Transverse colon (tissue), 4 donors: ENCODE measurements around the gene DYNC1I1. TPM values are rescaled to one million over a fixed set of nuclear protein-coding genes. Genes with fewer than 3 reads are reported as not detected.

Experiments
- DNase-seq: peaks from one replicate; pipeline ENCODE4 v3.0.0-alpha.2; 2019
- H3K27ac ChIP-seq, 4 donors: fragments of 200-600 bp; sonication (generic); 2 replicates each; pipeline ENCODE4 v1.5.1; 2016 to 2018; ENCODE audit warnings: inconsistent platforms in 4 of 4
- H3K27me3 ChIP-seq: fragments of 200-600 bp; sonication (generic); 2 replicates; pipeline ENCODE4 v1.5.1; 2017; ENCODE audit warnings: inconsistent platforms
- H3K36me3 ChIP-seq, 4 donors: fragments of 200-600 bp; sonication (generic); 2 replicates each; pipeline ENCODE4 v1.5.1; 2017 to 2019; ENCODE audit warnings: inconsistent platforms in 4 of 4
- H3K4me1 ChIP-seq, 4 donors: fragments of 200-600 bp; sonication (generic); 2 replicates each; pipeline ENCODE4 v1.5.1; 2017 to 2020; ENCODE audit warnings: inconsistent platforms in 4 of 4
- H3K4me3 ChIP-seq, 4 donors: fragments of 200-600 bp; sonication (generic); 1 replicate in 1 of 4; 2 replicates in 3 of 4; pipeline versions ENCODE4 v1.5.1 to v1.6.1; 2017 to 2019; ENCODE audit warnings: inconsistent platforms in 4 of 4
- H3K9me3 ChIP-seq, 2 donors: fragments of 200-600 bp; sonication (generic); 2 replicates each; pipeline ENCODE4 v1.5.1; 2017 to 2019; ENCODE audit warnings: inconsistent platforms in 2 of 2
- EP300 ChIP-seq: sonication (generic); formaldehyde crosslinking; IDR thresholded peaks from one replicate; pipeline ENCODE4 v1.6.1; 2017; ENCODE audit warnings: antibody characterized with exemption, low read depth
- POLR2A ChIP-seq: fragments of 450-650 bp; IDR thresholded peaks from one replicate; pipeline ENCODE4 v1.6.1; 2016; ENCODE audit warnings: antibody characterized with exemption, mild to moderate bottlenecking, moderate library complexity
- POLR2AphosphoS5 ChIP-seq, 3 donors: sonication (generic); formaldehyde crosslinking; IDR thresholded peaks; one replicate each; pipeline ENCODE4 v1.6.1; 2016; ENCODE audit warnings: antibody characterized with exemption in 3 of 3
- WGBS, 2 donors: methylation state at CpG; one replicate each; pipeline ENCODE4 v1.1.5; 2018; ENCODE audit warnings: low coverage in 1 of 2; 5-methylcytosine and 5-hydroxymethylcytosine counted together
- in situ Hi-C, 4 donors: fragments of 200-750 bp; cut with MboI; loops; one replicate each; pipeline versions ENCODE4 v1.15.0 to v1.15.1; 2017; ENCODE audit warnings: low sequenced_read_pairs in 3 of 4, low pct_ligation_motif_present in 1 of 4, low pct_unique_long_range_greater_than_20kb in 1 of 4
- intact Hi-C: fragments of 100-400 bp; cut with DNase I; formaldehyde crosslinking; loops from one replicate; pipeline ENCODE4 v1.15.1; 2023; ENCODE audit warnings: low total_unique reads
- total RNA-seq, 4 donors: library from RNA; depleted of rRNA; stranded (reverse); fragments of >200 nt; gene quantifications; one replicate each; pipeline ENCODE4 v1.1.0, GENCODE V29; 2016
- TF ChIP-seq, protein P1 (sequence below), 5 experiments: fragments of 200-600 bp in 3 of 5; fragments of 450-650 bp in 2 of 5; sonication (generic) in 3 of 5; IDR thresholded peaks; 1 replicate in 2 of 5; 2 replicates in 3 of 5; pipeline ENCODE4 v1.5.1; 2016 to 2017; ENCODE audit warnings: antibody characterized with exemption in 5 of 5, inconsistent platforms in 3 of 5, mild to moderate bottlenecking in 2 of 5, moderate library complexity in 1 of 5

Gene DYNC1I1
- total RNA-seq, 4 donors from 2014 or later, result 1.8 to 37.0 (median 7.4) TPM

DNA sequence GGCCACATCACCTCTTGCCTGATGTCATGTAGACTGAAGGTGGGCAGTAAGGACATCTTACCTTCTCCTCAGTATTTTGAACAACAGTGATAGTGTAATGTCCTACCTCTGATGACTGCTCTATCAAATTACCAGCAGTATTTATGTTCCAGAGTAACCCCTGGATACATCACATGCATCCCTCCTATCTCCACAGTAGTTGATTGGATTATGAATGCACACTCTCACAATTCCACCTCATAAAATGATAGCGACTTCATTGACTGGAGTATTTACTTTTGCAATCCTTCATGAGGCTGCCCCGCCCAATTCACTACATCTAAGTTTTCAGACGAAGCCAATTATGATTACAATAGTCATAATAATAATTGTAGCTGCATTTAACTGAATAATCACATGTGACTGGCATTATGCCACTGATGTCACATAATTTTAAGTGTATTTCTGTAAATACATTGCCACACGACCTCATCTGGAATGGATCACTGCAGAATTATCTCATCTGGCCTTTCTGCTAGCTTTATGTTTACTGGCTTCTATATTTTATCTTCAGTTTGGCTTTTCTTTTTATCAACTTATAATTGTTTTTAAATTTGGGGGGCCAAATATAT lies 280.6 kb downstream of the DYNC1I1 start:
- in situ Hi-C loops, result loop anchor here in 2 of 4 donors (25.0 kb wide), 2 partner anchors 109 to 984 kb away; no protein-coding TSS in a partner anchor
- WGBS, 2 donors, result 36 to 37% methylated on average over 4 of the region's 4 CpGs
- Histone ChIP-seq H3K27me3 (no peaks in the 10 kb centered on the region), H3K4me1 (no peaks in the 10 kb centered on the region), H3K9me3 (no peaks in the 10 kb centered on the region), H3K4me3 (no peak overlapping the region), H3K36me3 (no peaks in the 10 kb centered on the region), H3K27ac (no peak overlapping the region)
- intact Hi-C loops, result no loop called here
- TF ChIP-seq POLR2AphosphoS5 (IDR thresholded peaks at IDR 0.05) (no peak), POLR2A (no peak), EP300 (no peak)
- TF ChIP-seq, protein P1, sequence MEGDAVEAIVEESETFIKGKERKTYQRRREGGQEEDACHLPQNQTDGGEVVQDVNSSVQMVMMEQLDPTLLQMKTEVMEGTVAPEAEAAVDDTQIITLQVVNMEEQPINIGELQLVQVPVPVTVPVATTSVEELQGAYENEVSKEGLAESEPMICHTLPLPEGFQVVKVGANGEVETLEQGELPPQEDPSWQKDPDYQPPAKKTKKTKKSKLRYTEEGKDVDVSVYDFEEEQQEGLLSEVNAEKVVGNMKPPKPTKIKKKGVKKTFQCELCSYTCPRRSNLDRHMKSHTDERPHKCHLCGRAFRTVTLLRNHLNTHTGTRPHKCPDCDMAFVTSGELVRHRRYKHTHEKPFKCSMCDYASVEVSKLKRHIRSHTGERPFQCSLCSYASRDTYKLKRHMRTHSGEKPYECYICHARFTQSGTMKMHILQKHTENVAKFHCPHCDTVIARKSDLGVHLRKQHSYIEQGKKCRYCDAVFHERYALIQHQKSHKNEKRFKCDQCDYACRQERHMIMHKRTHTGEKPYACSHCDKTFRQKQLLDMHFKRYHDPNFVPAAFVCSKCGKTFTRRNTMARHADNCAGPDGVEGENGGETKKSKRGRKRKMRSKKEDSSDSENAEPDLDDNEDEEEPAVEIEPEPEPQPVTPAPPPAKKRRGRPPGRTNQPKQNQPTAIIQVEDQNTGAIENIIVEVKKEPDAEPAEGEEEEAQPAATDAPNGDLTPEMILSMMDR (IDR thresholded peaks at IDR 0.05), result no peak
- DNase-seq, result no peak

DNA sequence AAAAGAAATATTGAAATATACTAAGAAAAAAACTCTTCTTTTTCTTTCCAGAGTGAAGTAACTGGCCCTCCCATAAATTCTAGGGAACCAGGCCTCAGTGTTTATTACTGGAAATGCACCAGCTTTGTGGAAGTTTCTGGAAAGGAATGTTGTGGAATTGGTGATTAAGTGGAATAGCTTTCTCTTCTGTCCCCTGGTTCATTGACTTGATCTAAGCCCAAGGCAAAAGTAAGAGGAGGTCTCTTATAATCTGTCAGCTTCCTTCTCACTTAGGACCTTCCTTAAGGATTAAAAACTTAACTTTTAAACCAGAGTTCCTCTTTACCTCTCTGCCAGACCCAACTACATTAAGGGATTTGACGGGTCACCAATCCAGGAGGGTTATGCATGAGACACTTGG lies 283.4 kb downstream of the DYNC1I1 start:
- DNase-seq, result no peak
- no peaks in the 10 kb centered on the region for H3K9me3 ChIP-seq
- intact Hi-C loops, result no loop called here
- 83 to 88% methylated on average over 1 of the region's 1 CpG for WGBS, 2 donors
- H3K27ac ChIP-seq, result no peak overlapping the region
- no peaks in the 10 kb centered on the region for H3K36me3 ChIP-seq
- no peak for TF ChIP-seq POLR2A
- no peak for TF ChIP-seq POLR2AphosphoS5 (IDR thresholded peaks at IDR 0.05)
- TF ChIP-seq, protein P1 (IDR thresholded peaks at IDR 0.05), result no peak
- TF ChIP-seq EP300, result no peak
- H3K4me3 ChIP-seq, result no peak overlapping the region
- no peaks in the 10 kb centered on the region for H3K4me1 ChIP-seq
- H3K27me3 ChIP-seq, result no peaks in the 10 kb centered on the region
- in situ Hi-C loops, result loop anchor here in 2 of 4 donors (25.0 kb wide), 2 partner anchors 107 to 982 kb away; no protein-coding TSS in a partner anchor

DNA sequence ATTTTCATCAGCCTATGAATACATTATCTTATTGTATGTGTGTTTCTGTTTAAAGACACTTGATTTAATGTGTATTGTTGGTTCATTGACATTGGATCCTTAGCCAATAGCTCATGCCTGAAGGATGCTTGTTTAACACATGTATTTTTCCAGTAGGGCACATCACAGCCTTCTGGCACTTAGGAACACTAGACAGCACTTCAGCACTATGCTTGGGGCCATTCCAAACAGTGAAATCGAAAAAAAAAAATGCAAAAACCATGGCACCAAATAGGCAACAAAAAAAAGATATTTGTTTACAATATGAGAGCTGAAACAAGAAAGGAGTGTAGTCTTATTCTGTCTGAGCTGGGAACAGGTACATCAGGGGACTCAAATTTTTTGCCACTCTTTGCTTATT lies 286.7 kb downstream of the DYNC1I1 start:
- H3K9me3 ChIP-seq, result no peaks in the 10 kb centered on the region
- H3K4me3 ChIP-seq, result no peak overlapping the region
- TF ChIP-seq, protein P1 (IDR thresholded peaks at IDR 0.05), result no peak
- TF ChIP-seq POLR2A, result no peak
- no peak for TF ChIP-seq EP300
- TF ChIP-seq POLR2AphosphoS5 (IDR thresholded peaks at IDR 0.05), result no peak
- in situ Hi-C loops, result loop anchor here in 2 of 4 donors (25.0 kb wide), 2 partner anchors 103 to 978 kb away; no protein-coding TSS in a partner anchor
- no peak overlapping the region for H3K27ac ChIP-seq
- no peak for DNase-seq
- H3K27me3 ChIP-seq, result no peaks in the 10 kb centered on the region
- H3K36me3 ChIP-seq, result no peaks in the 10 kb centered on the region
- 25 to 37% methylated on average over 1 of the region's 1 CpG for WGBS, 2 donors
- intact Hi-C loops, result no loop called here
- H3K4me1 ChIP-seq, result no peaks in the 10 kb centered on the region

DNA sequence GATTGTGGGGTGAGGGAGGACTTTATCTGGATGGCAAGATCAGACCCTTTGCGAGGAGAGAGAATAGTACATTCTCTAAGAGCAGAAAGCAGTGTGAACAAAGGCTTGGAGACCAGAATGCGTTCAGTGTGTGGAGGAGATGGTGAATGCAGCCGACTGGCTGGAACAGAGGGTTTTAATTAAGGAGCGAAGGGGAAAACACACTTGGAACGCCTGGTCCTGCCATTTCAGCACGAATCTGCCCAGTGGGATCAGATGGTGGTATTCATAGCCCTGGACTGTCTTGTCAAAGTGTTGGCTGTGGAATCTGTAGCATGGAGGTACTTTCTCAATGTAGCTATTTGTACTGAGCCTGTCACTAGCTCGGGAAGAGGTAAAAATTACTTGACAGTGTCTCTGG lies 288.7 kb downstream of the DYNC1I1 start:
- TF ChIP-seq POLR2AphosphoS5 (IDR thresholded peaks at IDR 0.05) (no peak), POLR2A (no peak), EP300 (no peak)
- TF ChIP-seq, protein P1 (IDR thresholded peaks at IDR 0.05), result no peak
- intact Hi-C loops, result no loop called here
- H3K27me3 ChIP-seq, result no peaks in the 10 kb centered on the region
- H3K4me1 ChIP-seq, result no peaks in the 10 kb centered on the region
- no peak for DNase-seq
- H3K4me3 ChIP-seq, result no peak overlapping the region
- H3K36me3 ChIP-seq, result no peaks in the 10 kb centered on the region
- 74 to 83% methylated on average over 5 to 7 of the region's 7 CpGs for WGBS, 2 donors
- in situ Hi-C loops, result loop anchor here in 2 of 4 donors (25.0 kb wide), 2 partner anchors 101 to 976 kb away; no protein-coding TSS in a partner anchor
- no peaks in the 10 kb centered on the region for H3K9me3 ChIP-seq
- no peak overlapping the region for H3K27ac ChIP-seq
